Activated CD4-positive, alpha-beta T cell treated with anti-CD3 and anti-CD28 coated beads for 48 hours (primary cell): ENCODE data around the gene PIP5K1C.
"Not testable (repeated sequence)": the region's sequence is repeated elsewhere in the genome, so short reads cannot be mapped to it uniquely, and the experiment has no call there.

Experiments
- DNase-seq: peaks from one replicate; pipeline ENCODE4 v3.0.0-alpha.2; 2020

Gene PIP5K1C

GRCh38 chr19:3658870-3659745, 41.2 kb downstream of the PIP5K1C start:
- no peak for DNase-seq

GRCh38 chr19:3658004-3658869, 42.0 kb downstream of the PIP5K1C start:
- no peak for DNase-seq

- no peak for DNase-seq
These were observed 42.9 kb downstream of the PIP5K1C start for GRCh38 chr19:3657395-3657769.

GRCh38 chr19:3656747-3657394, 43.4 kb downstream of the PIP5K1C start:
- DNase-seq, result no peak

- no peak for DNase-seq
These were observed 44.1 kb downstream of the PIP5K1C start for GRCh38 chr19:3656073-3656746.

- DNase-seq, result no peak
These were observed 44.7 kb downstream of the PIP5K1C start for GRCh38 chr19:3655402-3656072.

GRCh38 chr19:3653865-3654513, 46.3 kb downstream of the PIP5K1C start:
- DNase-seq, result peak; percentile 41

GRCh38 chr19:3653081-3653795, 47.0 kb downstream of the PIP5K1C start:
- no peak for DNase-seq

GRCh38 chr19:3652422-3652821, 47.8 kb downstream of the PIP5K1C start:
- DNase-seq, result no peak

GRCh38 chr19:3651684-3652083, 48.6 kb downstream of the PIP5K1C start:
- no peak for DNase-seq

- DNase-seq, result no peak
These were observed 50.4 kb downstream of the PIP5K1C start for GRCh38 chr19:3649888-3650287.

- no peak for DNase-seq
These were observed 52.0 kb downstream of the PIP5K1C start for GRCh38 chr19:3648037-3648905.

- DNase-seq, result not testable (repeated sequence)
These were observed 53.2 kb downstream of the PIP5K1C start for GRCh38 chr19:3647102-3647501.

GRCh38 chr19:3646336-3647092, 53.8 kb downstream of the PIP5K1C start:
- no peak for DNase-seq

GRCh38 chr19:3645726-3646125, 54.5 kb downstream of the PIP5K1C start:
- DNase-seq, result no peak

GRCh38 chr19:3645067-3645396, 55.2 kb downstream of the PIP5K1C start:
- DNase-seq, result no peak

GRCh38 chr19:3644351-3645066, 55.8 kb downstream of the PIP5K1C start:
- no peak for DNase-seq

- DNase-seq, result no peak
These were observed 56.5 kb downstream of the PIP5K1C start for GRCh38 chr19:3643674-3644313.
